ENCODE measurements around the gene ARHGAP10.

GRCh38 chr4:147727476-147728028 lies 4.3 kb upstream of the ARHGAP10 start:
- TF ChIP-seq TAF1 (IDR thresholded peaks at IDR 0.05; ENCODE audit: low read depth, low read length) (no peak), POLR2A (IDR thresholded peaks at IDR 0.05; ENCODE audit: low read depth, low read length) (no peak), POLR2AphosphoS5 (IDR thresholded peaks at IDR 0.05; ENCODE audit: low read depth, low read length) (no peak)
